ENCODE data around the gene MEP1A. TPM values are rescaled to one million over a fixed set of nuclear protein-coding genes. Genes with fewer than 3 reads are reported as not detected.

MEP1A gene
- total RNA-seq, 1 experiment from 2014 or later, result 8.1 TPM

DNA sequence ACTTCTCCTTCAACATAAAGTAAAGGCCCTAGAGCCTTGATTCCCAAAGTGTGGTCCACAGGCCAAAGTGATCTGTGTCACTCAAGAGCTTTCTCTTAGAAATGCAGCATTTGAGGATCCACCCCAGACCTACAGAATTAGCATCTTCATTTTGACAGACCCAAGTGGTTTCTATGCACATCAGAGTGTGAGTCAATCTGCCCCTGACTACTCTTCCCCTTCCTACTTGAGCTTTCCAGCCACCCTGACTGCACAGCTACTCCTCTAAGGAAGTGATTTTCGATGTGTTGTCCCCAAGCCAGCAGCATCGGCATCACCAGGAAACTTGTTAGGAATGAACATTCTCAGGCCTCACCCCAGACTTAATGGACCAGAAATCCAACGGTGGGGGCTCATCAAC is 2.6 kb downstream of the MEP1A start:
- TF ChIP-seq, protein P1, sequence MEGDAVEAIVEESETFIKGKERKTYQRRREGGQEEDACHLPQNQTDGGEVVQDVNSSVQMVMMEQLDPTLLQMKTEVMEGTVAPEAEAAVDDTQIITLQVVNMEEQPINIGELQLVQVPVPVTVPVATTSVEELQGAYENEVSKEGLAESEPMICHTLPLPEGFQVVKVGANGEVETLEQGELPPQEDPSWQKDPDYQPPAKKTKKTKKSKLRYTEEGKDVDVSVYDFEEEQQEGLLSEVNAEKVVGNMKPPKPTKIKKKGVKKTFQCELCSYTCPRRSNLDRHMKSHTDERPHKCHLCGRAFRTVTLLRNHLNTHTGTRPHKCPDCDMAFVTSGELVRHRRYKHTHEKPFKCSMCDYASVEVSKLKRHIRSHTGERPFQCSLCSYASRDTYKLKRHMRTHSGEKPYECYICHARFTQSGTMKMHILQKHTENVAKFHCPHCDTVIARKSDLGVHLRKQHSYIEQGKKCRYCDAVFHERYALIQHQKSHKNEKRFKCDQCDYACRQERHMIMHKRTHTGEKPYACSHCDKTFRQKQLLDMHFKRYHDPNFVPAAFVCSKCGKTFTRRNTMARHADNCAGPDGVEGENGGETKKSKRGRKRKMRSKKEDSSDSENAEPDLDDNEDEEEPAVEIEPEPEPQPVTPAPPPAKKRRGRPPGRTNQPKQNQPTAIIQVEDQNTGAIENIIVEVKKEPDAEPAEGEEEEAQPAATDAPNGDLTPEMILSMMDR (IDR thresholded peaks at IDR 0.05; ENCODE audit: insufficient read depth in 1 of 2, low read depth in 1 of 2, low read length in 1 of 2, severe bottlenecking in 1 of 2, unreplicated experiment in 1 of 2), result no peak
- Mint-ChIP-seq H3K4me3 (ENCODE audit: unreplicated experiment) (no peak overlapping the region), H3K27me3 (ENCODE audit: insufficient read depth, unreplicated experiment) (no peaks in the 10 kb centered on the region), H3K27ac (ENCODE audit: unreplicated experiment) (no peak overlapping the region), H3K9me3 (ENCODE audit: unreplicated experiment) (no peaks in the 10 kb centered on the region), H3K36me3 (ENCODE audit: insufficient read depth, unreplicated experiment) (peaks cover 11% of the 10 kb centered on the region), H3K4me1 (ENCODE audit: low read depth, unreplicated experiment) (peaks cover 37% of the 10 kb centered on the region)
- CTCF ChIA-PET, result no interaction called here
- Histone ChIP-seq H3K4me1 (peaks cover 37% of the 10 kb centered on the region), H3K36me3 (ENCODE audit: control insufficient read depth, insufficient read depth, low read length) (peaks cover 2% of the 10 kb centered on the region; the same call in 1 of the 2 replicates), H3K9me3 (no peaks in the 10 kb centered on the region), H3K4me3 (ENCODE audit: low read depth, low read length) (no peak overlapping the region), H3K27me3 (replicated peaks; ENCODE audit: control insufficient read depth, insufficient read depth, low read length) (no peaks in the 10 kb centered on the region)
- DNase-seq, result no peak
- BruUV-seq (replicated peaks), result no TSS peak
- intact Hi-C loops (cut with micrococcal nuclease; ENCODE audit: unreplicated experiment), result no loop called here
- POLR2A ChIA-PET, result no interaction called here

- DNase-seq, result no peak
- H3K4me1 Mint-ChIP-seq (ENCODE audit: low read depth, unreplicated experiment), result peaks cover 35% of the 10 kb centered on the region
- H3K36me3 Mint-ChIP-seq (ENCODE audit: insufficient read depth, unreplicated experiment), result peaks cover 11% of the 10 kb centered on the region
- TF ChIP-seq, protein P1 (IDR thresholded peaks at IDR 0.05; ENCODE audit: insufficient read depth in 1 of 2, low read depth in 1 of 2, low read length in 1 of 2, severe bottlenecking in 1 of 2, unreplicated experiment in 1 of 2), result no peak
- no peak overlapping the region for H3K4me3 Mint-ChIP-seq (ENCODE audit: unreplicated experiment)
- no peaks in the 10 kb centered on the region for H3K9me3 ChIP-seq
- H3K9me3 Mint-ChIP-seq (ENCODE audit: unreplicated experiment), result no peaks in the 10 kb centered on the region
- ChIA-PET POLR2A (no interaction called here), CTCF (no interaction called here)
- no peak overlapping the region for H3K27ac Mint-ChIP-seq (ENCODE audit: unreplicated experiment)
- H3K4me3 ChIP-seq (ENCODE audit: low read depth, low read length), result no peak overlapping the region
- H3K27me3 ChIP-seq (replicated peaks; ENCODE audit: control insufficient read depth, insufficient read depth, low read length), result no peaks in the 10 kb centered on the region
- intact Hi-C loops (cut with micrococcal nuclease; ENCODE audit: unreplicated experiment), result no loop called here
- H3K27me3 Mint-ChIP-seq (ENCODE audit: insufficient read depth, unreplicated experiment), result no peaks in the 10 kb centered on the region
- peaks cover 25% of the 10 kb centered on the region for H3K4me1 ChIP-seq
- H3K36me3 ChIP-seq (ENCODE audit: control insufficient read depth, insufficient read depth, low read length), result peaks cover 2% of the 10 kb centered on the region; the same call in 1 of the 2 replicates
- no TSS peak for BruUV-seq (replicated peaks)
Measured at GRCh38 chr6:46796848-46797580, 3.8 kb downstream of the MEP1A start.

- Mint-ChIP-seq H3K27me3 (ENCODE audit: insufficient read depth, unreplicated experiment) (no peaks in the 10 kb centered on the region), H3K4me1 (ENCODE audit: low read depth, unreplicated experiment) (peaks cover 14% of the 10 kb centered on the region), H3K4me3 (ENCODE audit: unreplicated experiment) (no peak overlapping the region), H3K27ac (ENCODE audit: unreplicated experiment) (no peak overlapping the region), H3K36me3 (ENCODE audit: insufficient read depth, unreplicated experiment) (peaks cover 11% of the 10 kb centered on the region), H3K9me3 (ENCODE audit: unreplicated experiment) (no peaks in the 10 kb centered on the region)
- intact Hi-C loops (cut with micrococcal nuclease; ENCODE audit: unreplicated experiment), result no loop called here
- no TSS peak for BruUV-seq (replicated peaks)
- ChIA-PET POLR2A (no interaction called here), CTCF (no interaction called here)
- no peak overlapping the region for H3K4me3 ChIP-seq (ENCODE audit: low read depth, low read length)
- no peaks in the 10 kb centered on the region; the same call in 1 of the 2 replicates for H3K9me3 ChIP-seq
- TF ChIP-seq, protein P1 (IDR thresholded peaks at IDR 0.05; ENCODE audit: insufficient read depth in 1 of 2, low read depth in 1 of 2, low read length in 1 of 2, severe bottlenecking in 1 of 2, unreplicated experiment in 1 of 2), result no peak
- H3K27me3 ChIP-seq (replicated peaks; ENCODE audit: control insufficient read depth, insufficient read depth, low read length), result no peaks in the 10 kb centered on the region
- peaks cover 2% of the 10 kb centered on the region; the same call in 1 of the 2 replicates for H3K4me1 ChIP-seq
- H3K36me3 ChIP-seq (ENCODE audit: control insufficient read depth, insufficient read depth, low read length), result peaks cover 2% of the 10 kb centered on the region; the same call in 1 of the 2 replicates
- no peak for DNase-seq
Measured at GRCh38 chr6:46799657-46800056, 6.5 kb downstream of the MEP1A start.

Data from Caco-2 (cell line).